ENCODE data around the gene SELPLG.

- TF ChIP-seq CTCF (IDR thresholded peaks at IDR 0.05 in 4 of 5, conservative IDR thresholded peaks at IDR 0.05 in 1 of 5) (no peak), POLR2A (IDR thresholded peaks at IDR 0.05) (no peak)
Observed at GRCh38 chr12:108638997-108639822, 5.5 kb upstream of the SELPLG start.
